IPS DF 4.7 (cell line): Measurements from ENCODE around the gene CHSY3.
A peak's percentile ranks its signal among the peaks of the same experiment; 100 is the strongest.
"Not testable (repeated sequence)": the region's sequence is repeated elsewhere in the genome, so short reads cannot be mapped to it uniquely, and the experiment has no call there.

Experiments
- DNase-seq: peaks from one replicate; pipeline ENCODE4 v3.0.0-alpha.2; 2013; ENCODE audit warnings: low spot score; ENCODE audit errors: extremely low read depth

The CHSY3 gene

DNA sequence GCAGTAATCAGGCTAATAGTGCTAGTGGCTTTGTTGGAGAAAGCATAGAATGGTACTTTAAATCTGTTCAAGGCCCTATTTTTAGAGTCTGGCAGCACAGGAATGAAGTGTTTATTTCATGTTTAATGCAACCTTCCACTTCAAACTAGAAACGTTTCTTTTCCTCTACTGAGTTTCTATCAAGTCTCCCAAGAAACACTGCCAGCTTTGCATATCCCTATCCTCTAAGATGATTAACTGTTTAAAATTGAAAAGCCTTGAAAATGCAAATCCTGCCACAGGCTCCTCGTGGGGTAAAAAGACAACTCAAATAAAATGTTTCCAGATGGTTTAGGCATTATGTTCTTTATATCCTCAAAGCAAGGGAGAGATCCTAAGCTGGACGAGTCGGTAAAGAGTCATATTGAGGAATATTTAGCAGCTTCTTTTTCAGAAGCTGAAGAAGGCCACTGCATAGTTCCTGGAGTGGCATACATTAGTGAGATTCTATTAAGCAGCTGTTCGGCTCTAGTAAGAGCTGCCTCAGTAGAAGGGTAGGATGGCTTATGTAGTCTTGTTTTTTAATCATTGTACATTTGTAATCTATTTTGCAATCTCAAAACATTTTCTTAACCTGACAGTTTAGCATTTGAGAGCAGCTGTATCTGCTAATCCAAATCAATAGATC lies 251.2 kb downstream of the CHSY3 start:
- DNase-seq: no peak

DNA sequence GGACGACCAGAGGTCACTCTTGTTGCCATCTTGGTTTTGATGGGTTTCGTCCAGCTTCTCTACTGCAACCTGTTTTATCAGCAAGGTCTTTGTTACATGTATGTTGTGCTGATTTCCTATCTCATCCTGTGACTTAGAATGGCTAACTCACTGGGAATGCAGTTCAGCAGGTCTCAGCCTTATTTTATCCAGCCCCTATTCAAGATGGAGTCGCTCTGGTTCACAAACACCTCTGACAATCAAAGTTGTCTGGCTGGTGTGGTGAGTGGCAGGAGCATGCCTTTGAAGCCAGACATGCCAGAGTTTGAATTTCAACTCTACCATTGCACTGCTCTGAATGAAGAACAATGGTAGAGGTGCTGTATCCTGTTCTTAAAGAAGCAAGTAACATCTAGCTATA lies 253.8 kb downstream of the CHSY3 start:
- DNase-seq: no peak

DNA sequence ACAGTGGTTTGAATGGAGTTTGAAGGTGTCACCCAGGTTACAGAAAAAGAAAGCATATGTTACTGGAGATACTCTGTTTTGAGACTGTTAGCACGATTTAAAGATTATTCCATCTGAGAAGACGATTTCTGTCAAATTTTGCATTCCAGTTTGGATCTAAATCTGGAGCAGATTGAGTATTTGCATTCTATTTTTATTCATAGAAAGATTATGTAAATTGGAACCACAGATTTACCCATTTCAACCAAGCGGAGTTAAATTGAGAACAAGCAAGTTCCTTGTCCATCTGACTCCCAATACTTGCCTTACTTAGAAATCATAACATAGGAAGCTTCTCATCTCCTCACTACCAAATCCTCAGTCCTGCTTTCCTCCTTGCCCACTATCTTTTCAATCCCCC lies 255.7 kb downstream of the CHSY3 start:
- no peak for DNase-seq

DNA sequence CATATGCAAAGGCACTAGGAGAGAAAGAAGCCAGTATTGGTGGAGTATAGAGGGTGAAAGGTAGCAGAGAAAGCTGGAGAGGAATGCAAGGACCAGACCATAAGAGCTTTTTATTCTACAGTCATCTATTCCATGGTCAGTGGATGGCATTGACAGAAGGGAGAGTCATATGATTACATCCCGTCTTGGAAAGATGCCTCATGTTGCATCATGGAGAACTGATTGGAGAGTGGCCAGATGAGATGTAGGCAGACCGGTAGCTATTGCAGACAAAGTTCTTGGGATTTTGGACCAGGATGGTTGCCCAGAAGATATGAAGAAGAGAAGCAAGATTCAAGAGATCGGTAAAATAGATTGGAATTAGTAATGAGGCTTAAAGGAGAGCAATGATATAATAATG lies 260.7 kb downstream of the CHSY3 start:
- no peak for DNase-seq

DNA sequence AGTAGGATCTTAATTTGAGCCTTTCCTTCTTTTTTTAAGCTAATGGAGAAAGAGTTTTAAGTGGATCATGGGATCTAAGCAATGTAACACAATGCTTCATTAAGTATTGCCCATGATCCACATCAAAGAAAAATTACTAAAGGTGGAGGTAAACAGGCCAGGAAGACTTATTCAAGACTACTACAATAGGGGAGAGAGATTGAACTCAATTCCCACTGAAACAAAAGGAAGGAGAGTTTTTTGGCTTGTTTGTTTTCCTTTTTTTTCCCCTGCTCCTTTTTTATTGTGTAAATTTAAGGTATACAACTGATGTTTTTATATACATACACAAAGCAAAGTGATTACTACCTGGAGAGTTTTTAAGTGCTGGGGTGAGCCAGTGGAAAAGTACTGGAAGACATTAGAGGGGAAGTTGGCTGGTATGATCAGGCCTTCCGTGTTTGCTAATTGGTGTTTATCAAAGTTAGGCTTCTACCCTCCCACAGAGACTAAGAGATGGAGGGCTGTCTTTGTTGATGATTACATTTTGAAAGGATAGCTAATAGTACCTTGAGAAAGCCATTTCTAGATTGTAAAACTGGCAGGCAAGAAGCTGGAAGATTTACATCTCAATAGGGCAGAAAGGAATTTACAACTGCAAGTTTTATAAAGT lies 262.7 kb downstream of the CHSY3 start:
- peak; percentile 88 for DNase-seq

DNA sequence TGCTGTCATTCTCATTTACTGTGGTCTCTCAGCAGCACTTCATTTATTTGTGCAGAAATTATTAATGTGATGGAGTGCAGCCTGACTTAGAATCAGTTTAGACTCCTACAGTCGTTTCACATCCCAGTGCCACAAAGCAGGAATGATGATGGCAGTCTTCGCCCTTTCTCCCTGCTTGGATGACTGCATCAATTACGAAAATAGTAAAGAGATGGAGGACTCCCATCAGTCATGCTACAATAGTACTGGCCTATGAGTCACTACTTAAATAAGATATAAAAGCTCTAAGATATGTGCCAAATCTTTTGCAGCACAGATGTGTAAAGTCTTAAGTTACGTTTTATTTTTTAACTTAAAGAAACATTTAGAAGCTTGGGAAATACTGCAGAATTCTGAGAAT lies 263.9 kb downstream of the CHSY3 start:
- no peak for DNase-seq

DNA sequence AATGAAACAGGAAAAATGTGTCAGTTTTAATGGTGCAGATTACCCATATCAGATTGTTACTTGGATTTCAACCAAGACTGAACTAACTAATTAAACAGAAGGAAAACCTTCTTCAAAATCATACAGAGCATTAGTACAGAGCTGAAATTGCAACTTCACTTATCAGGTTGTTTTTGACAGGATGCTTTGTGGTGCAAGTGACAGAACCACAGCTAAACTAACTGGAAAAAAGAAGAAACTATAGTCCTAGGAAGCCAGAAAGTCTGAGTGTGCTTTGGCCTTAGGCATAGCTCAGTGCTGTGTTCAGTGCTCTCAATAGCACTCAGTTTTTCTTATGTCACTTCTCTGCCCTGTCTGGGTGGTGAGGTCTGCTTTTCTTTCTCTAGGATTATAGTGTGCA lies 267.4 kb downstream of the CHSY3 start:
- DNase-seq: no peak

DNA sequence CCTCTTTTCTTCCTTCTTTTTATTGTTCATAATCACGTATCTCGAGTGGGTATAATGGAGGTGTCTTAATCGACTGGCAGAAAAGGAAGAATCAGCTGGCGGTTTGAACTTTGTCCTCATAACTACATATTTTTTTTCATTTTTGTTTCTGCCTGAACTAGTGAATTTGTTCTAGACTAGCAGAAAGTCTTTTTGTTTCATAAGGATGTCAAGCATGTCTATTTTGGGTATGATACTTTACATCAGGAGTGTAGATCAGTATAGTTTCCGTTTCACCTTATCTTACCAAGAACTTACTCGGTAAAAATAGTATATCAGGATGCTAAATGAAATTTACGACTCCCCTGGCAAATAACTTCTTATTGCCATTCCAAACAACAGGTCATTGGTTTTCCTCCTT lies 278.9 kb downstream of the CHSY3 start:
- DNase-seq: no peak

DNA sequence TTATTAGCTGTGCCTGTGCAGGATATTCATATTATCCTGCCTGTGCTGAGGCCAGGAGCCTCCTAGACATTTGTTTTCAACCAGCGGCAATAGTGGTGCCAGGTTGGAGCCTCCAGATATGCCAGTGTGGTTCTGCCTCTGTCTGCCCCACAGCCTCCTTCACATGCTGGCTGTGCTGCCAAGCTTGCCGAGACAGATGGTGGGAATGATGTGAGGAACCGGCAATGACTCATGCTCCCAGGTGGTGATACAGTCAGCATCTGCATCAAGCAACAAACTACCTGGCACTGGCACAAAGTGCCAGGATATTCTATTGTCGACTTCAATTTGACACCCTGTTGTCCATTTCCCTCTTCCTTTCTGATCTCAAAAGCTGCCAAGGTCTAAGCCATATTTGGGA lies 285.7 kb downstream of the CHSY3 start:
- no peak for DNase-seq

DNA sequence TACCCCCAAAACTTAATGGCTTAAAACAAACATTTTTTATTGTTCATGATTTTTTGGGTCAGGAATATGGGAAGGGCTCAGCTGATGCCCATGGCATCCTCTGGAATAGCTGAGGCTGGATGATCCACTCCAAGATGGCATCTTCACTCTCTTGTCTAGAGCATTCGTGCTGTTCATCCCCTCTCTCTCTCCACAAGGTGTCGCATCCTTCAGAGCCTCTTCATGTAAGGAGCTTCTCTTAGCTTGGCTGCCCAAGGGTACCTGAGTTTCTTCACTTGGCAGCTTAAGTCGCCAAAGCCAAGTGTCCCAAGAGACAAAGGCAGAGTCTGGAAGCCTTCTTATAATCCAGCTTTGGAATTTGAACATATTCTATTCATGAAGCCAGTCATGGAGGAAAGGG lies 294.7 kb downstream of the CHSY3 start:
- DNase-seq: peak; percentile 30

DNA sequence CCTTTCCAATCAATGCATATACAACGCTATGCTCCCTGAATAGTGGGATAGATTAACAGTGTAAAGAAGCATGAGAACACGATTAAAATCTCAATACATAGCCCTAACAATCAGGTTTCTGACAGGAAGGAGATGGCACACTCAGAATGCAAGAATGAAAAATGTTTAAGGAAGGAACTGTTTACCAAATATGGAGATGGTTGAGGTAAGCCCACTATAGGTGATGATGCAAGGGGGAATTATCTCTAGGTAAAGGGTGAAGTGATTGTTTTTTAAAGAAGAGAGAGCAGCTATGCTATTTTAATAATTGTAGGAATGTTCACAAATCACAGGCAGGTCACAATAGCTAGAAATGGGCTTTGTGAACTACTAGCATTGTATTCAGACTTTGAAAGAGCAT lies 302.4 kb downstream of the CHSY3 start:
- DNase-seq: no peak

DNA sequence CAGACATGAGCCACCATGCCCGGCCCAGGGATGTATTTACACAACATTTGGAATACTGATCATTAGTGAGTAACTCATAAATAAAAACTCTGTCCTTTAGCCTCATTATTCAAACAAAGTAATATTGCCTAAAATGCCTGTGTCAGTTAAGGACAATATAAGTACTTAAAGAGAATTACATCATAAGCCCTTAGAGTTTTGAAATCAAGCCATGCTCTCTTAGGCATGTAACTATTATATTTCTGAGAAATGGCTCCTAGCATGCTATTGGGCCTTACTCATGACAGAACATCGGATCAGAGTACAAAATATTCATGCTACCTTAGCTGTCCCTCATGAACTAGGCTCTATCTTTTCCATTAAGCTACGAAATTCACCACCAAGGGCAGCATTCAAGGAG lies 309.3 kb downstream of the CHSY3 start:
- no peak for DNase-seq

DNA sequence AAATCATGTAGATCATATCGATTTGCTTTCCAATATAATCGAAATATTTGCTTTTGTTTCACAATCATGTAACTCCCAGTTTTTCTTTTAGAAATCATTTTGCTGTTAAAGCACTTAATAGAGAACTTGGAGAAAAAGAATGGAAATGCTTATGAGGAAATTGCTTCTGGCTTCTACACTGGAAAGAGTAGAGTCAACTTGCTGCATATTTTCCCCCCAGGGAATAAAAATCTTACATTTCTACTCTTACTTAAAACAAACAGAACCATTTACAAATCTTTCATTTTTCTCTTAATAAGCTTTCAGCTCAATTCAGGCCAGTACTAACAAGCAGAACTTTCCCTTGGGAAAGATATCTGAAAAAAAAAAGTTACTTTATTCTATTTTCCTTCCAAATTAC lies 312.0 kb downstream of the CHSY3 start:
- DNase-seq: no peak

DNA sequence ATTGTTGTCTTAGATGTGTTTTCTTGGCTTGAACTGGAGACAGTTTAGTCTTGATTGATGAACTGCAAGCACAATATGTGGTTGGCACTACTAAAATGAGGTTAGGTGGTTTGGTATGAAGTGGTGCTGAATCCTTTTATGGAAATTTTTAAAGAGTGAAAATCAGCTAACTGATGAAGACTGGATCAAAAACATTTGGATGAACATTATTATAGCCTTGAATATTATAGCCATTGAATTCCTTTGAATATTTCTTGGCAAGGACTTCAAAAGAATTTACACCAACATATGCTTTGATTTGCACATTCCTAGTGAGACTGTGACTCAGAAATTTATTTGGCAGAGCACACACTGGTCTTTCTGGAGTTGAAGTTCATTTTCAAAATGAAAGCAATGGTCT lies 318.3 kb downstream of the CHSY3 start:
- DNase-seq: no peak

DNA sequence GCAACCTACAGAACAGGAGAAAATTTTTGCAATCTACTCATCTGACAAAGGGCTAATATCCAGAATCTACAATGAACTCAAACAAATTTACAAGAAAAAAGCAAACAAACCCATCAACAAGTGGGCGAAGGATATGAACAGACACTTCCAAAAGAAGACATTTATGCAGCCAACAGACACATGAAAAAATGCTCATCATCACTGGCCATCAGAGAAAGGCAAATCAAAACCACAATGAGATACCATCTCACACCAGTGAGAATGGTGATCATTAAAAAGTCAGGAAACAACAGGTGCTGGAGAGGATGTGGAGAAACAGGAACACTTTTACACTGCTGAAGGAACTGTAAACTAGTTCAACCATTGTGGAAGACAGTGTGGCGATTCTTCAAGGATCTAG lies 322.3 kb downstream of the CHSY3 start:
- DNase-seq: not testable (repeated sequence)

DNA sequence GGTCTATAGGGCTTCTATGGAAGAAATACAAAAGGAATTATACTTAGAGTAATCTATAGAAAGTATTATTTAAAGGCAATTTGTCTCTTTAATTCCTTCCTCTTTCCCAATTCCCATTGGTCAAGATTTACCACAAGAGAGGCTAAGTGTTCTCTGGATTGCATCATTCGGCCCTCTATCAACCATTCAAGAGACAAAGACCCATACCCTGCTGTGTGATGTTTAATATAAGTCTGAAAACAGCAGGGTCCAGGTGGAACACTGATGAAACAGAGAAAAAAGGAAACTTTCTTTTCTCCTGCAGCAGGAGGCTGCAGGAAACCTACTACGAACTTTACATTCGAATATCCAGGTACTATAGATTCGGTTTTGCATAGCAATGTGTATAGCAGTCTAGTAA lies 323.4 kb downstream of the CHSY3 start:
- peak; percentile 5 for DNase-seq

DNA sequence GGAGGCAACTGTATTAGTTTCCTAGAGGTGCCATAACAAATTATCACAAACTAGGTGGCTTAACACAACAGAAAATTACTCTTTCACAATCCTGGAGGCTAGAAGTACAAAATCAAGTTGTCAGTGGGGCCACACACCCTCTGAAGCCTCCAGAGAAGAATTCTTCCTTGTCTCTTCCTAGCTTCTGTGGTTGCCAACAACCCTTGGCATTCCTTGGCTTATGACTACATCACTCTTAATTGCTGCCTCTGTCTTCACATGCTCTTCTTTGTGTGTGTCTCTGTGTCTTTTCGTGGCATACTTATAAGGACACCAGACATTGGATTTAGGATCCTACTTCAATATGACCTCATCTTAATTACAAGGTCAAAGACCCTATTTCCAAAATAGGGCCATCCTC lies 327.5 kb downstream of the CHSY3 start:
- DNase-seq: no peak

DNA sequence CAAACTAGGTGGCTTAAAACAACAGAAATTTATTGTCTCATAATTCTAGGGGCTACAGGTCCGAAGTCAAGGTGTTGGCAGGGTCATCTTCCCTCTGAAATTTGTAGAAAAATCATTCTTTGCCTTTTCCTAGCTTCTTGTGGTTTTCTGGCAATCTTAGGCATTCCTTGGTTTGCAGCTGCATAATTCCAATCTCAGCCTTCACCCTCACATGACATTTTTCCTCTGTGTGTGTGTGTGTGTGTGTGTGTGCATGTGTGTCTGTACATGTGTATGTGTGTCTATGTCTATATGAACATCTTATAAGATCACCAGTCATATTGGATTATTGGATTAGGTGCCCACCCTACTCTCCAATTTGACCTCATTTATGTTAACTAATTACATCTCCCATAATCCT lies 330.6 kb downstream of the CHSY3 start:
- DNase-seq: no peak
